ENCODE measurements around the gene FAF2. TPM values are rescaled to one million over a fixed set of nuclear protein-coding genes. Genes with fewer than 3 reads are reported as not detected.

FAF2 gene
- polyA plus RNA-seq, 1 experiment: 68.7 TPM

- Histone ChIP-seq H3K4me3 (ENCODE audit: low read depth, low read length) (no peak overlapping the region), H3K27me3 (ENCODE audit: control insufficient read depth, insufficient read depth, low read length) (no peaks in the 10 kb centered on the region), H3K9me3 (ENCODE audit: control insufficient read depth, insufficient read depth, low read length) (no peaks in the 10 kb centered on the region), H3K27ac (ENCODE audit: low read depth, low read length) (no peak overlapping the region)
- no peak for TF ChIP-seq CTCF (IDR thresholded peaks at IDR 0.05; ENCODE audit: low read depth, low read length)
- ChIA-PET POLR2A (interaction anchor here (1.1 kb wide), 1 partner anchor 10 kb away, joined by 3 read pairs; no protein-coding TSS in a partner anchor), CTCF (no interaction called here)
- no peak for DNase-seq (ENCODE audit: low read depth, low spot score)
Measured at GRCh38 chr5:176524987-176525386, 76.8 kb downstream of the FAF2 start.

GRCh38 chr5:176525677-176526076 lies 77.5 kb downstream of the FAF2 start:
- Histone ChIP-seq H3K4me3 (ENCODE audit: low read depth, low read length) (no peak overlapping the region), H3K27ac (ENCODE audit: low read depth, low read length) (no peak overlapping the region), H3K9me3 (ENCODE audit: control insufficient read depth, insufficient read depth, low read length) (no peaks in the 10 kb centered on the region), H3K27me3 (ENCODE audit: control insufficient read depth, insufficient read depth, low read length) (no peaks in the 10 kb centered on the region)
- TF ChIP-seq CTCF (IDR thresholded peaks at IDR 0.05; ENCODE audit: low read depth, low read length): no peak
- DNase-seq (ENCODE audit: low read depth, low spot score): no peak
- POLR2A ChIA-PET: interaction anchor here (1.1 kb wide), 1 partner anchor 9 kb away, joined by 3 read pairs; no protein-coding TSS in a partner anchor
- CTCF ChIA-PET: no interaction called here

GRCh38 chr5:176526462-176526861 lies 78.3 kb downstream of the FAF2 start:
- ChIA-PET POLR2A (no interaction called here), CTCF (interaction anchor here (1.0 kb wide), 1 partner anchor 17 kb away, joined by 3 read pairs; no protein-coding TSS in a partner anchor)
- no peak for DNase-seq (ENCODE audit: low read depth, low spot score)
- Histone ChIP-seq H3K27me3 (ENCODE audit: control insufficient read depth, insufficient read depth, low read length) (no peaks in the 10 kb centered on the region), H3K9me3 (ENCODE audit: control insufficient read depth, insufficient read depth, low read length) (no peaks in the 10 kb centered on the region), H3K4me3 (ENCODE audit: low read depth, low read length) (no peak overlapping the region), H3K27ac (ENCODE audit: low read depth, low read length) (no peak overlapping the region)
- no peak for TF ChIP-seq CTCF (IDR thresholded peaks at IDR 0.05; ENCODE audit: low read depth, low read length)

- Histone ChIP-seq H3K27me3 (ENCODE audit: control insufficient read depth, insufficient read depth, low read length) (no peaks in the 10 kb centered on the region), H3K27ac (ENCODE audit: low read depth, low read length) (no peak overlapping the region), H3K4me3 (ENCODE audit: low read depth, low read length) (no peak overlapping the region), H3K9me3 (ENCODE audit: control insufficient read depth, insufficient read depth, low read length) (no peaks in the 10 kb centered on the region)
- no peak for DNase-seq (ENCODE audit: low read depth, low spot score)
- ChIA-PET CTCF (interaction anchor here (1.0 kb wide), 1 partner anchor 16 kb away, joined by 3 read pairs; no protein-coding TSS in a partner anchor), POLR2A (no interaction called here)
- no peak for TF ChIP-seq CTCF (IDR thresholded peaks at IDR 0.05; ENCODE audit: low read depth, low read length)
Measured at GRCh38 chr5:176527246-176528222, 79.3 kb downstream of the FAF2 start.

GRCh38 chr5:176528301-176528700 lies 80.1 kb downstream of the FAF2 start:
- no peak for DNase-seq (ENCODE audit: low read depth, low spot score)
- CTCF ChIA-PET: no interaction called here
- H3K27me3 ChIP-seq (ENCODE audit: control insufficient read depth, insufficient read depth, low read length): no peaks in the 10 kb centered on the region
- POLR2A ChIA-PET: no interaction called here
- H3K4me3 ChIP-seq (ENCODE audit: low read depth, low read length): no peak overlapping the region
- TF ChIP-seq CTCF (IDR thresholded peaks at IDR 0.05; ENCODE audit: low read depth, low read length): no peak
- no peak overlapping the region for H3K27ac ChIP-seq (ENCODE audit: low read depth, low read length)
- H3K9me3 ChIP-seq (ENCODE audit: control insufficient read depth, insufficient read depth, low read length): no peaks in the 10 kb centered on the region; the same call in 1 of the 2 replicates

Data from AG04450 (cell line).